HFF-Myc (cell line): ENCODE measurements around the gene C15orf39.

Source experiments
- DNase-seq: peaks from one replicate; pipeline ENCODE4 v3.0.0-alpha.2; 2011; ENCODE audit warnings: low read depth; ENCODE audit errors: extremely low read depth
- H3K4me3 ChIP-seq: replicated peaks from 2 replicates; pipeline ENCODE4 v1.5.1; 2011; ENCODE audit warnings: low read depth, mild to moderate bottlenecking, control low read depth, low read length
- CTCF ChIP-seq: IDR thresholded peaks from 2 replicates; pipeline ENCODE4 v1.5.1; 2012; ENCODE audit warnings: mild to moderate bottlenecking, low read depth, low read length, control low read depth; ENCODE audit errors: missing control alignments

The C15orf39 gene

GRCh38 chr15:75207618-75208500, 6.2 kb downstream of the C15orf39 start:
- no peak for TF ChIP-seq CTCF
- DNase-seq, result no peak
- H3K4me3 ChIP-seq, result no peak overlapping the region

GRCh38 chr15:75208501-75209288, 7.0 kb downstream of the C15orf39 start:
- no peak for DNase-seq
- H3K4me3 ChIP-seq, result no peak overlapping the region
- no peak for TF ChIP-seq CTCF

- TF ChIP-seq CTCF, result no peak
- no peak for DNase-seq
- H3K4me3 ChIP-seq, result no peak overlapping the region
These were observed 7.6 kb downstream of the C15orf39 start for GRCh38 chr15:75209289-75209676.

- no peak for TF ChIP-seq CTCF
- no peak for DNase-seq
- H3K4me3 ChIP-seq, result no peak overlapping the region
These were observed 9.1 kb downstream of the C15orf39 start for GRCh38 chr15:75210811-75211230.

- no peak for TF ChIP-seq CTCF
- no peak overlapping the region for H3K4me3 ChIP-seq
These were observed 9.9 kb downstream of the C15orf39 start for GRCh38 chr15:75211436-75212199.

GRCh38 chr15:75212200-75212858, 10.6 kb downstream of the C15orf39 start:
- H3K4me3 ChIP-seq, result no peak overlapping the region
- no peak for DNase-seq
- TF ChIP-seq CTCF, result no peak

More at GRCh38 chr15:75211436-75212199, 9.9 kb downstream of the C15orf39 start:
- DNase-seq, result no peak
